ENCODE data around the gene ZPR1. TPM values are rescaled to one million over a fixed set of nuclear protein-coding genes. Genes with fewer than 3 reads are reported as not detected.

The ZPR1 gene
- total and polyA plus RNA-seq, 7 donors: 40.1 to 98.6 (median 57.0) TPM

DNA sequence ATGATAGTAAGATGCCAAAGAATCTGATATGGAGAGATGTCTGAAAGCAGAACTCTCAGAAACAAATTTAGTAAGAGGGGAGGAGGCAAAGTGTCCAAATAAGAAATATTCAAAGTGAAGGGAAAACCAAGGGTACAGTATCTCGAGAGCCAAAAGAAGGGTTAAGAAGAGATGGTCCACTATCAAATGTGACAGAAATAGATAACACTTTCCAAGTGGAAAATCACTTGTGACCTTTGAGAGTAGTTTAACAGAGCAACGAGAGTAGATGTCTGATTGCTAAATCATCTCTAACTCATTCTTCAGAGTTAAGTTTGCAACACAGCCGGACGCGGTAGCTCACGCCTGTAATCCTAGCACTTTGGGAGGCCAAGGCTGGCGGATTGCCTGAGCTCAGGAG lies 10.8 kb downstream of the ZPR1 start:
- H3K27ac ChIP-seq: no peak overlapping the region
- peaks cover 6 to 63% of the 10 kb centered on the region in 2 donors for H3K36me3 ChIP-seq (ENCODE audit: insufficient read depth in 1 of 2, low read depth in 1 of 2)
- intact Hi-C loops (cut with DNase I): no loop called here
- peaks cover 4% of the 10 kb centered on the region for H3K4me1 ChIP-seq
- ATAC-seq (no peak), DNase-seq (no peak)
- no peaks in the 10 kb centered on the region for H3K9me3 ChIP-seq
- H3K27me3 ChIP-seq (ENCODE audit: insufficient read depth in 3 of 3, low read length in 2 of 3): no peaks in the 10 kb centered on the region
- H3K4me3 ChIP-seq: no peak overlapping the region
- TF ChIP-seq, protein P1, sequence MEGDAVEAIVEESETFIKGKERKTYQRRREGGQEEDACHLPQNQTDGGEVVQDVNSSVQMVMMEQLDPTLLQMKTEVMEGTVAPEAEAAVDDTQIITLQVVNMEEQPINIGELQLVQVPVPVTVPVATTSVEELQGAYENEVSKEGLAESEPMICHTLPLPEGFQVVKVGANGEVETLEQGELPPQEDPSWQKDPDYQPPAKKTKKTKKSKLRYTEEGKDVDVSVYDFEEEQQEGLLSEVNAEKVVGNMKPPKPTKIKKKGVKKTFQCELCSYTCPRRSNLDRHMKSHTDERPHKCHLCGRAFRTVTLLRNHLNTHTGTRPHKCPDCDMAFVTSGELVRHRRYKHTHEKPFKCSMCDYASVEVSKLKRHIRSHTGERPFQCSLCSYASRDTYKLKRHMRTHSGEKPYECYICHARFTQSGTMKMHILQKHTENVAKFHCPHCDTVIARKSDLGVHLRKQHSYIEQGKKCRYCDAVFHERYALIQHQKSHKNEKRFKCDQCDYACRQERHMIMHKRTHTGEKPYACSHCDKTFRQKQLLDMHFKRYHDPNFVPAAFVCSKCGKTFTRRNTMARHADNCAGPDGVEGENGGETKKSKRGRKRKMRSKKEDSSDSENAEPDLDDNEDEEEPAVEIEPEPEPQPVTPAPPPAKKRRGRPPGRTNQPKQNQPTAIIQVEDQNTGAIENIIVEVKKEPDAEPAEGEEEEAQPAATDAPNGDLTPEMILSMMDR (IDR thresholded peaks at IDR 0.05): no peak
- 43 to 76% (median 50%) methylated on average over 7 of the region's 7 CpGs for WGBS, 3 donors

DNA sequence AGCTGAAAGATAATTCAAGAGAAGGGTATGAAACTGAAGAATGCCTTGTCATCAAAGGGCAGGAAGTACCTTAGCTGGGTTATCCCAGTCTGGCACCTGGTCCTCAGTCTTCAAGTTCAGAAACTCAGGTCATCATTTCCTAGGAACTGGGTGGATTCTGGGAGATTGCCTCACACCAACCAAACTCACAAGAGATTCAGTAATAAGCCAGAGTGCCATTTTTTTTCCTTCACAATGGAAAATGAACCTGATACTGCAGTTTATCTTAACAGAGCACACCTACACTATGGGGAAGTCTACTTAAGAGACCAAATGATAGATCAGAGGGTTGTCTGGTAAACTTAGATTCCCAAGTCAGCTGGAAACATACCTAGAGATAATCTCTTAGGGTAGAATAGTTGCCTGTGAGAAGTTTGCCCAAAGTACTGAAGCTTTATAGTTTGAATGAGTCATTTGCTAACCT lies 11.3 kb downstream of the ZPR1 start:
- intact Hi-C loops (cut with DNase I): no loop called here
- no peaks in the 10 kb centered on the region for H3K9me3 ChIP-seq
- ATAC-seq: no peak
- no peaks in the 10 kb centered on the region for H3K27me3 ChIP-seq (ENCODE audit: insufficient read depth in 3 of 3, low read length in 2 of 3)
- no peak overlapping the region for H3K27ac ChIP-seq
- no peak overlapping the region for H3K4me3 ChIP-seq
- H3K36me3 ChIP-seq (ENCODE audit: insufficient read depth in 1 of 2, low read depth in 1 of 2): peaks cover 4 to 58% of the 10 kb centered on the region in 2 donors
- no peak for DNase-seq
- TF ChIP-seq, protein P1 (IDR thresholded peaks at IDR 0.05): no peak
- peaks cover 8% of the 10 kb centered on the region for H3K4me1 ChIP-seq

DNA sequence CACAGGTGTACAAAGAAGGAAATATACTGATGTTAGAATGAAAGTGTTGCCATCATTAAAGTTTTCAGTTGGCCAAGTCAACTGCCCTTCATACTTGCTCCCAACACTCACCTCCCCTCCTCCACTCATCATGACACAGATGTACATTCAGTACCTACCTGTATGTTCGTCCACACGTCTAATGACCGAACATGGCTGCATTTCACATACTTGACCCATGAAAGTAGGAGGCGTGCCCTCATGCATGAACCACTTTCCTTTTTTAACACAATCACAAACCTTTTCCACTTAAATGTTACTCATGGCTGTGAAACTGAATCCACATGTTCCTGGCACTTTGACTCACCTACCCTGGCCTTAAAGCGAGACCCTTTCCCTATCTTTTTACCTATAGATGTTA lies 11.8 kb downstream of the ZPR1 start:
- intact Hi-C loops (cut with DNase I): no loop called here
- ATAC-seq: no peak

DNA sequence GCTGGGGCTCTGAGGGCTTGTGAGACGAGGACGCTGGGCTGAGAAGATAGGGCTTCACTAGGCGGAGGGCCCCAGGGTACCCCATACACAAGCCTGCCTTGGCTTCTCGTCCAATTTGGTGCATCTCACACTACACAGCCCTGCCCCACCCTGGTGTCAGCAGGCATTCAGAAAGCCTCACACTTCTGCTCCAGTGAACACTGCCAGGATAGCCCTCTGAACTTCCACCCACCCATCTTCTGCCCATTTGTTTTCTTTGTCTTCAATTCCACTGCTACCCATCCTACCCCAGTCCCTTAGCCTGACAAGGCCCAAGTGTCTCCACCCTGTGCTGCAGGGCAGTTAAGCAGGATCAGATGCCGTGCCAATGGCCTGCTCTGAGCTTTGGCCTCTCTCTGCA lies 13.2 kb downstream of the ZPR1 start:
- 87 to 93% (median 88%) methylated on average over 5 of the region's 5 CpGs for WGBS, 3 donors
- no peak for ATAC-seq

More for the DNA sequence above, 11.8 kb downstream of the ZPR1 start:
- Histone ChIP-seq H3K4me3 (no peak overlapping the region), H3K36me3 (ENCODE audit: insufficient read depth in 1 of 2, low read depth in 1 of 2) (peaks cover 4 to 53% of the 10 kb centered on the region in 2 donors), H3K9me3 (no peaks in the 10 kb centered on the region), H3K27ac (no peak overlapping the region), H3K4me1 (peaks cover 14% of the 10 kb centered on the region), H3K27me3 (ENCODE audit: insufficient read depth in 3 of 3, low read length in 2 of 3) (no peaks in the 10 kb centered on the region)
- 83 to 97% (median 93%) methylated on average over 5 of the region's 5 CpGs for WGBS, 3 donors
- TF ChIP-seq, protein P1 (IDR thresholded peaks at IDR 0.05): no peak
- DNase-seq: no peak

More for the DNA sequence above, 13.2 kb downstream of the ZPR1 start:
- H3K4me3 ChIP-seq: no peak overlapping the region
- peaks cover 18% of the 10 kb centered on the region for H3K4me1 ChIP-seq
- intact Hi-C loops (cut with DNase I): loop anchor here in 1 of 2 donors (5.0 kb wide), 1 partner anchor 458 kb away; the partner anchor contains the start of genes PCSK7 and RNF214
- H3K27ac ChIP-seq: no peak overlapping the region
- TF ChIP-seq, protein P1 (IDR thresholded peaks at IDR 0.05): no peak
- H3K36me3 ChIP-seq (ENCODE audit: insufficient read depth in 1 of 2, low read depth in 1 of 2): peaks cover 4 to 43% of the 10 kb centered on the region in 2 donors
- H3K9me3 ChIP-seq: no peaks in the 10 kb centered on the region
- no peak for DNase-seq
- no peaks in the 10 kb centered on the region for H3K27me3 ChIP-seq (ENCODE audit: insufficient read depth in 3 of 3, low read length in 2 of 3)

Measured in psoas muscle (tissue), 8 donors.